A673 (cell line): Measurements from ENCODE around the gene EIF3I. TPM values are rescaled to one million over a fixed set of nuclear protein-coding genes. Genes with fewer than 3 reads are reported as not detected.

Experiments used
- Bru-seq: library from RNA; stranded (reverse); fragments of 400-500 nt; gene quantifications from one replicate; lab custom pipeline; 2021; lab: Mats Ljungman, UMichigan
- BruChase-seq, 2 experiments: library from RNA; stranded (reverse); fragments of 400-500 nt; gene quantifications; one replicate each; lab custom pipeline; 2021; lab: Mats Ljungman, UMichigan
- BruUV-seq: library from RNA; stranded (reverse); fragments of 400-500 nt; replicated peaks from 2 replicates; lab custom pipeline; 2021; lab: Mats Ljungman, UMichigan
- CTCF ChIA-PET: fragments of 300-600 bp; sonication (Branson Sonifier 250); formaldehyde crosslinking; loops from one replicate; lab custom pipeline; 2022; ENCODE audit warnings: antibody characterized with exemption; lab: Charles Lee
- POLR2A ChIA-PET: fragments of 300-600 bp; sonication (Branson Sonifier 250); formaldehyde crosslinking; loops from one replicate; lab custom pipeline; 2022; ENCODE audit warnings: antibody characterized with exemption; ENCODE audit not compliant: low non-redundant PET; lab: Charles Lee
- DNase-seq: peaks from one replicate; pipeline ENCODE4 v3.0.0-alpha.2; 2015; ENCODE audit warnings: low spot score
- H3K27ac ChIP-seq: fragments of 200-600 bp; sonication (generic); 2 replicates; pipeline ENCODE4 v1.5.1; 2016; ENCODE audit warnings: mixed run types, low read depth, mild to moderate bottlenecking, mixed read lengths, antibody characterized with exemption, low read length; ENCODE audit not compliant: poor library complexity, severe bottlenecking
- H3K27me3 ChIP-seq: fragments of 200-600 bp; sonication (generic); replicated peaks from 2 replicates; pipeline ENCODE4 v1.6.1; 2017; ENCODE audit warnings: mixed run types, low read depth, mild to moderate bottlenecking, mixed read lengths, antibody characterized with exemption, low read length; ENCODE audit not compliant: insufficient read depth, poor library complexity
- H3K36me3 ChIP-seq: fragments of 200-600 bp; sonication (generic); 2 replicates; pipeline ENCODE4 v1.6.1; 2016; ENCODE audit warnings: mixed run types, mild to moderate bottlenecking, mixed read lengths, antibody characterized with exemption, low read length; ENCODE audit not compliant: insufficient read depth, poor library complexity, severe bottlenecking
- H3K4me1 ChIP-seq: fragments of 200-600 bp; sonication (generic); 2 replicates; pipeline ENCODE4 v1.6.1; 2017; ENCODE audit warnings: mixed run types, mild to moderate bottlenecking, mixed read lengths, antibody characterized with exemption, low read length; ENCODE audit not compliant: insufficient read depth, poor library complexity, severe bottlenecking
- H3K4me3 ChIP-seq: fragments of 200-600 bp; sonication (generic); 2 replicates; pipeline ENCODE4 v1.5.1; 2016; ENCODE audit warnings: low read depth, mixed run types, mild to moderate bottlenecking, mixed read lengths, low read length; ENCODE audit not compliant: poor library complexity, severe bottlenecking
- H3K9me3 ChIP-seq: fragments of 200-600 bp; sonication (generic); 2 replicates; pipeline ENCODE4 v1.6.1; 2016; ENCODE audit warnings: mixed run types, low read depth, mild to moderate bottlenecking, mixed read lengths, antibody characterized with exemption, low read length; ENCODE audit not compliant: poor library complexity, severe bottlenecking
- EZH2 ChIP-seq: fragments of 200-600 bp; sonication (generic); IDR thresholded peaks from 2 replicates; pipeline ENCODE4 v1.6.1; 2017; ENCODE audit warnings: borderline replicate concordance, low read depth, mild to moderate bottlenecking, mixed read lengths, antibody characterized with exemption, low read length; ENCODE audit not compliant: poor library complexity, severe bottlenecking
- intact Hi-C: fragments of 100-400 bp; cut with micrococcal nuclease; formaldehyde crosslinking; loops from one replicate; pipeline ENCODE4 v1.10.0; 2022; ENCODE audit not compliant: unreplicated experiment
- long read RNA-seq: library from polyadenylated mRNA; stranded (forward); transcript quantifications from one replicate; pipeline ENCODE4 v2.0.0, GENCODE V29; 2022
- total RNA-seq: library from RNA; stranded (reverse); gene quantifications from 2 replicates; pipeline ENCODE4 v1.2.3, GENCODE V29; 2021
- TF ChIP-seq, protein P1 (sequence below): fragments of 300-800, 200-600 bp; sonication (generic); conservative IDR thresholded peaks from 2 replicates; pipeline ENCODE4 v1.5.1; 2017; ENCODE audit warnings: low read depth, mild to moderate bottlenecking, antibody characterized with exemption, low read length, moderate library complexity, mixed read lengths

The EIF3I gene
- total RNA-seq (298 and 303 TPM in 2 replicates), Bru-seq, nascent RNA (percentile 94 among the genes with signal in this experiment), BruChase-seq, experiment 1, labeled RNA remaining after a 2-hour chase (percentile 95 among the genes with signal in this experiment), BruChase-seq, experiment 2, labeled RNA remaining after a 6-hour chase (percentile 95 among the genes with signal in this experiment)
- long read RNA-seq, transcript EIF3I-202 (11 exons, 1,458 nt), result major isoform, 469 of 585 reads
- long read RNA-seq, partial matches to known transcripts, result 98 of 585 reads
- long read RNA-seq, other reads (novel, unspliced or antisense), result 18 of 585 reads

DNA sequence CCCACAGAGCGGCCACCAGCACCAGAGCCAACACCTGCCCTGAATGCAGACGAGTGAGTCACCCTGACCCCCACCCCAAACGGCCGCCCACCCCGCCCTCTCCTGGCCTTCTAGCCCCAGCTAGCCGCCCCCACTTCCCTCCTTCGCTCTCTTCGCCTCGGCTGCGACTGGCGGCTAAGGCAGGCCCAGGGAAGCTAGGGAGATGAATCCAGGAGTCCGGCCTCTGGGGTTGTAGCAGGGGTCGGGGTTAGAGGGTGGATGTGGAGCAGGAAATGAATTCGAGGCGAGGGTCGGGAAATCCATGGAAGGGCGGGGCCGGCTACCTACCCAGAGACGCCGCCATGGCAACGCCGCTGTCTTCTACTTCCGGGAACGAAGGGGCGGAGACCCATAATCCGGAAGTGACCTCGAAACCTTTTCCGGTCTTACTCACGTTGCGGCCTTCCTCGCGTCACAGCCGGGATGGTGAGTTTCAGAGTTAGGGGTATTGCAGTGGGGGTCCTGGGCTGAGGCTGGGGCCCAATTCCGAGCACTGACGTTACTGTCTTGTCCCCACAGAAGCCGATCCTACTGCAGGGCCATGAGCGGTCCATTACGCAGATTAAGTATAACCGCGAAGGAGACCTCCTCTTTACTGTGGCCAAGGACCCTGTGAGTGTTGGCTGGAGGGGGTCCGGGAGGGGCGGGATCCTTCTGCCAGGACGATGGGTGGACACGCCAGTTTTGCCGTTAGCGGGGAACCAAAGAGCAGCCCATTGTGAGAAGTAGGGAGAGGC lies at the start of gene EIF3I, which contains the start of gene TMEM234:
EIF3I (plus strand) TSS at position 428 of the 776 bp plus-strand sequence; CDS start at position 463, 35 bp downstream.
TMEM234 (minus strand) TSS at position 374 of the 776 bp plus-strand sequence; CDS start at position 343, 31 bp downstream.
- no peaks in the 10 kb centered on the region for H3K27me3 ChIP-seq
- H3K4me3 ChIP-seq, result peak within 1 kb of the TSS; percentile 85
- H3K9me3 ChIP-seq, result no peaks in the 10 kb centered on the region
- ChIA-PET POLR2A (no interaction called here), CTCF (no interaction called here)
- TF ChIP-seq EZH2, result no peak
- TF ChIP-seq, protein P1, sequence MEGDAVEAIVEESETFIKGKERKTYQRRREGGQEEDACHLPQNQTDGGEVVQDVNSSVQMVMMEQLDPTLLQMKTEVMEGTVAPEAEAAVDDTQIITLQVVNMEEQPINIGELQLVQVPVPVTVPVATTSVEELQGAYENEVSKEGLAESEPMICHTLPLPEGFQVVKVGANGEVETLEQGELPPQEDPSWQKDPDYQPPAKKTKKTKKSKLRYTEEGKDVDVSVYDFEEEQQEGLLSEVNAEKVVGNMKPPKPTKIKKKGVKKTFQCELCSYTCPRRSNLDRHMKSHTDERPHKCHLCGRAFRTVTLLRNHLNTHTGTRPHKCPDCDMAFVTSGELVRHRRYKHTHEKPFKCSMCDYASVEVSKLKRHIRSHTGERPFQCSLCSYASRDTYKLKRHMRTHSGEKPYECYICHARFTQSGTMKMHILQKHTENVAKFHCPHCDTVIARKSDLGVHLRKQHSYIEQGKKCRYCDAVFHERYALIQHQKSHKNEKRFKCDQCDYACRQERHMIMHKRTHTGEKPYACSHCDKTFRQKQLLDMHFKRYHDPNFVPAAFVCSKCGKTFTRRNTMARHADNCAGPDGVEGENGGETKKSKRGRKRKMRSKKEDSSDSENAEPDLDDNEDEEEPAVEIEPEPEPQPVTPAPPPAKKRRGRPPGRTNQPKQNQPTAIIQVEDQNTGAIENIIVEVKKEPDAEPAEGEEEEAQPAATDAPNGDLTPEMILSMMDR, result no peak
- H3K27ac ChIP-seq, result peak within 1 kb of the TSS; percentile 89
- peaks cover 28% of the 10 kb centered on the region for H3K36me3 ChIP-seq
- no TSS peak for BruUV-seq
- peaks cover 17% of the 10 kb centered on the region for H3K4me1 ChIP-seq
- DNase-seq, result peak; percentile 95
- intact Hi-C loops, result loop anchor here (10.0 kb wide), 1 partner anchor 113 kb away; the partner anchor contains the start of gene MARCKSL1

DNA sequence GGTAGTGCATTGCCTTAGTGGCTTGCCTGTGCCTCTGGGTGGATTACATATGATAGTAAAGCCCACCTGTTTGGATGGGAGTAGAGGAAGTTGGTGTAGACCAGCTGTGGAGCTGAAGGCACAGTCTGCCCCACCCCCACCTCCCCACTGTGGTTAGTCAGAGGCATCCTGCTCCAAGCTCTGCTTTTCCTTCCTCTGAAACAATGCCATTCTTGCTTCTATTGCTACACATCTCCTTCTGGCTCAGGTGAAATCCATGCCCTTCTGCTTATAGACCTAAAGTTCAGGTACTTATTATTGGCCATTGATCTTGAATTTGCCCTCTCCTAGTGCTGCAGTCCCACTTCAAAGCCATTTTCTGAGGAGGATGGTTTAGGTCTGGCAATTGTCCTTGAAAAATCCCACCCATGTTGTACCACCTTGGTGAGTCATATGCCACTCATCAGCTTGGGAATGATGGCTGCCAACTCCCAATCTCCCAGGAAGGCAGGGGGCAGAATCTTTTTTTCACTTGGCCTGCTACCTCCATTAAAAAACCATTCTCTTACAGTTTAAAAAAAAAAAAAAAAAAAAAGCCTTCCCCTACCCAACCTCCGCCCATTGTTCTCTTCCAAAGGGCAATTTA lies 49.5 kb upstream of the EIF3I start:
- H3K4me3 ChIP-seq, result no peak overlapping the region
- POLR2A ChIA-PET, result no interaction called here
- TF ChIP-seq, protein P1, result no peak
- no peak for TF ChIP-seq EZH2
- intact Hi-C loops, result no loop called here
- no peaks in the 10 kb centered on the region for H3K4me1 ChIP-seq
- no peaks in the 10 kb centered on the region for H3K9me3 ChIP-seq
- BruUV-seq, result no TSS peak
- peaks cover 40% of the 10 kb centered on the region for H3K36me3 ChIP-seq
- H3K27me3 ChIP-seq, result no peaks in the 10 kb centered on the region
- CTCF ChIA-PET, result interaction anchor here (0.6 kb wide), 1 partner anchor 28 kb away, joined by 3 read pairs; no protein-coding TSS in a partner anchor
- no peak overlapping the region for H3K27ac ChIP-seq
- DNase-seq, result no peak
